ENCODE data around the gene LDLRAD3. TPM values are rescaled to one million over a fixed set of nuclear protein-coding genes. Genes with fewer than 3 reads are reported as not detected.

LDLRAD3 gene
- total RNA-seq, result 10 to 100 TPM; 19.2 to 30.6 TPM
- 21.6 TPM for polyA plus RNA-seq (2013, experiment 1 of 2)
- 22.9 TPM for polyA plus RNA-seq (2013, experiment 2 of 2)
- long read RNA-seq, experiment 1, partial matches to known transcripts, result 0 of 5 reads
- long read RNA-seq, experiment 1, other reads (novel, unspliced or antisense), result 5 of 5 reads
- long read RNA-seq, experiment 2, transcript LDLRAD3-201 (6 exons, 3,798 nt), result major isoform, 27 of 60 reads
- long read RNA-seq, experiment 2, partial matches to known transcripts, result 0 of 60 reads
- long read RNA-seq, experiment 2, other reads (novel, unspliced or antisense), result 30 of 60 reads
- long read RNA-seq, experiment 3, transcript LDLRAD3-201 (6 exons, 3,798 nt), result major isoform, 76 of 154 reads
- long read RNA-seq, experiment 3, transcript LDLRAD3-203 (5 exons, 1,879 nt), result minor isoform, 6 of 154 reads
- long read RNA-seq, experiment 3, partial matches to known transcripts, result 7 of 154 reads
- long read RNA-seq, experiment 3, other reads (novel, unspliced or antisense), result 65 of 154 reads
- long read RNA-seq, experiment 4, partial matches to known transcripts, result 0 of 4 reads
- long read RNA-seq, experiment 4, other reads (novel, unspliced or antisense), result 3 of 4 reads

DNA sequence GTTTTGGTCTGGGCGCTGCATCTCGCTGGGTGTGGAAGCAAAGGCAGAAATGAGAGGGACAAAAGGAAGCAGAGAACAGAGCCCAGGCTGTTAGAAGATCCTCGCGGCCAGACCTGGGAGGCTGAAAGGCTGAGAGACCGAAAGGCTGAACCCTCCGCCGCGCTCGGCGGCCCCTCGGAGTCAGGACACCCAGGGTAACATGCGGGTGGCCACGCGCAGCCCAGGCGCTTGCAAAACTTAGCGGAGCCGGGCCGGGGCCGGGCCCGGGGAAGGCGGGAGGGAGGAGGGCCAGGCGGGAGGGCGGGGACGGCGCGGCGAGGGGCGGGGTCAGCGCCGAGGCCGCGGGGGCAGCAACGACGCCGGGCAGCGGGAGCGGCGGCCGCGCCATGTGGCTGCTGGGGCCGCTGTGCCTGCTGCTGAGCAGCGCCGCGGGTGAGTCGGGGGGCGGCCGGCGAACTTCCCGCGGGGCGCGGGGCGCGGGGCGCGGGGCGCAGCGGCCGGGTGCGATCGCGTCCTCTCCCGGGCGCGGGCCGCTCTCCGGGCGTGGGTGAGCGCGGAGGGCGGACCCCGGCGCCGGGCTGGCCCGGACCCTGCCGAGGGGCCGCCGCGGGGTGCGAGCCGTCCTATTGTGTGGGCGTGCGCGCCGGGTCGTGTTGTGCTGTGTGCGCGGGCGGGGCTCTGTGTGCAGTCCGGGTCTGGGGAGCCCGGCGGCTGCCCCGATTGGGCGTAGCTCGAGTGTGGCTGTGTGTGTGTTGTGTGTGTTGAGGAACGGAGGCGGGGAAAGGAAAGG is at the start of gene LDLRAD3:
LDLRAD3 (plus strand) TSS at position 350 of the 790 bp plus-strand sequence; CDS start at position 387, 37 bp downstream.
- peak within 1 kb of the TSS; percentile 73 for H3K27ac ChIP-seq (ENCODE audit: low read depth, low read length)
- peaks cover 43% of the 10 kb centered on the region for H3K4me1 Mint-ChIP-seq

GRCh38 chr11:35897019-35897418 is 46.8 kb upstream of the LDLRAD3 start:
- Histone ChIP-seq H3K4me1 (ENCODE audit: control insufficient read depth, insufficient read depth, low read length) (no peaks in the 10 kb centered on the region), H3K9ac (ENCODE audit: extremely low read depth, low read length, poor library complexity, severe bottlenecking) (no peak overlapping the region), H3K27me3 (ENCODE audit: control insufficient read depth, insufficient read depth, low read length, poor library complexity, severe bottlenecking) (no peaks in the 10 kb centered on the region), H3K9me3 (ENCODE audit: control insufficient read depth, low read length) (peaks cover 7% of the 10 kb centered on the region), H3K36me3 (ENCODE audit: control insufficient read depth, insufficient read depth, low read length) (no peaks in the 10 kb centered on the region), H3K4me3 (ENCODE audit: low read length) (no peak overlapping the region), H3K27ac (ENCODE audit: low read depth, low read length) (no peak overlapping the region)
- no peak for DNase-seq
- no peak overlapping the region for H3K4me3 Mint-ChIP-seq
- WGBS, 2 experiments (ENCODE audit: insufficient coverage in 1 of 2, insufficient read length in 1 of 2), result 88 to 91% methylated on average over 4 of the region's 4 CpGs
- no peaks in the 10 kb centered on the region for H3K27me3 Mint-ChIP-seq (ENCODE audit: insufficient read depth)
- no peak overlapping the region for H3K27ac Mint-ChIP-seq
- H3K36me3 Mint-ChIP-seq (ENCODE audit: low read depth), result no peaks in the 10 kb centered on the region
- H3K9me3 Mint-ChIP-seq, result peaks cover 15% of the 10 kb centered on the region
- H3K4me1 Mint-ChIP-seq, result no peaks in the 10 kb centered on the region
- TF ChIP-seq, protein P1, sequence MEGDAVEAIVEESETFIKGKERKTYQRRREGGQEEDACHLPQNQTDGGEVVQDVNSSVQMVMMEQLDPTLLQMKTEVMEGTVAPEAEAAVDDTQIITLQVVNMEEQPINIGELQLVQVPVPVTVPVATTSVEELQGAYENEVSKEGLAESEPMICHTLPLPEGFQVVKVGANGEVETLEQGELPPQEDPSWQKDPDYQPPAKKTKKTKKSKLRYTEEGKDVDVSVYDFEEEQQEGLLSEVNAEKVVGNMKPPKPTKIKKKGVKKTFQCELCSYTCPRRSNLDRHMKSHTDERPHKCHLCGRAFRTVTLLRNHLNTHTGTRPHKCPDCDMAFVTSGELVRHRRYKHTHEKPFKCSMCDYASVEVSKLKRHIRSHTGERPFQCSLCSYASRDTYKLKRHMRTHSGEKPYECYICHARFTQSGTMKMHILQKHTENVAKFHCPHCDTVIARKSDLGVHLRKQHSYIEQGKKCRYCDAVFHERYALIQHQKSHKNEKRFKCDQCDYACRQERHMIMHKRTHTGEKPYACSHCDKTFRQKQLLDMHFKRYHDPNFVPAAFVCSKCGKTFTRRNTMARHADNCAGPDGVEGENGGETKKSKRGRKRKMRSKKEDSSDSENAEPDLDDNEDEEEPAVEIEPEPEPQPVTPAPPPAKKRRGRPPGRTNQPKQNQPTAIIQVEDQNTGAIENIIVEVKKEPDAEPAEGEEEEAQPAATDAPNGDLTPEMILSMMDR (conservative IDR thresholded peaks at IDR 0.05), result no peak

More for the DNA sequence above, at the start of gene LDLRAD3:
- Histone ChIP-seq H3K4me1 (ENCODE audit: control insufficient read depth, insufficient read depth, low read length) (peaks cover 12% of the 10 kb centered on the region), H3K9ac (ENCODE audit: extremely low read depth, low read length, poor library complexity, severe bottlenecking) (peak within 1 kb of the TSS; percentile 64), H3K9me3 (ENCODE audit: control insufficient read depth, low read length) (no peaks in the 10 kb centered on the region), H3K36me3 (ENCODE audit: control insufficient read depth, insufficient read depth, low read length) (no peaks in the 10 kb centered on the region), H3K4me3 (ENCODE audit: low read length) (peak within 1 kb of the TSS; percentile 92), H3K27me3 (ENCODE audit: control insufficient read depth, insufficient read depth, low read length, poor library complexity, severe bottlenecking) (no peaks in the 10 kb centered on the region)
- peak; percentile 92 for DNase-seq
- Mint-ChIP-seq H3K27ac (peak within 1 kb of the TSS; percentile 84), H3K36me3 (ENCODE audit: low read depth) (no peaks in the 10 kb centered on the region), H3K4me3 (peak within 1 kb of the TSS; percentile 88), H3K9me3 (no peaks in the 10 kb centered on the region), H3K27me3 (ENCODE audit: insufficient read depth) (peaks cover 43% of the 10 kb centered on the region)
- 0% methylated on average over 5 to 97 of the region's 97 CpGs for WGBS, 2 experiments (ENCODE audit: insufficient coverage in 1 of 2, insufficient read length in 1 of 2)
- TF ChIP-seq, protein P1 (conservative IDR thresholded peaks at IDR 0.05), result no peak

- H3K9me3 Mint-ChIP-seq, result peaks cover 44% of the 10 kb centered on the region
- H3K36me3 Mint-ChIP-seq (ENCODE audit: low read depth), result peaks cover 6% of the 10 kb centered on the region
Measured at GRCh38 chr11:35902961-35903360, 40.9 kb upstream of the LDLRAD3 start.

More at GRCh38 chr11:35902961-35903360, 40.9 kb upstream of the LDLRAD3 start:
- Histone ChIP-seq H3K4me1 (ENCODE audit: control insufficient read depth, insufficient read depth, low read length) (no peaks in the 10 kb centered on the region), H3K36me3 (ENCODE audit: control insufficient read depth, insufficient read depth, low read length) (no peaks in the 10 kb centered on the region), H3K9me3 (ENCODE audit: control insufficient read depth, low read length) (peaks cover 30% of the 10 kb centered on the region), H3K4me3 (ENCODE audit: low read length) (peak overlapping the region; percentile 19), H3K9ac (ENCODE audit: extremely low read depth, low read length, poor library complexity, severe bottlenecking) (no peak overlapping the region), H3K27me3 (ENCODE audit: control insufficient read depth, insufficient read depth, low read length, poor library complexity, severe bottlenecking) (no peaks in the 10 kb centered on the region), H3K27ac (ENCODE audit: low read depth, low read length) (no peak overlapping the region)
- TF ChIP-seq, protein P1 (conservative IDR thresholded peaks at IDR 0.05), result no peak
- H3K4me1 Mint-ChIP-seq, result peaks cover 2% of the 10 kb centered on the region
- H3K27me3 Mint-ChIP-seq (ENCODE audit: insufficient read depth), result no peaks in the 10 kb centered on the region
- DNase-seq, result no peak
- H3K27ac Mint-ChIP-seq, result no peak overlapping the region
- H3K4me3 Mint-ChIP-seq, result no peak overlapping the region
